ENCODE measurements around the gene SLC39A2. TPM values are rescaled to one million over a fixed set of nuclear protein-coding genes. Genes with fewer than 3 reads are reported as not detected.

SLC39A2 gene
- total and polyA plus RNA-seq, 9 of the 15 experiments (the other 6 are each of a cell fraction or from before 2014, with no cell fraction given) = 0.06 to 0.09 TPM; not detected in 7

DNA sequence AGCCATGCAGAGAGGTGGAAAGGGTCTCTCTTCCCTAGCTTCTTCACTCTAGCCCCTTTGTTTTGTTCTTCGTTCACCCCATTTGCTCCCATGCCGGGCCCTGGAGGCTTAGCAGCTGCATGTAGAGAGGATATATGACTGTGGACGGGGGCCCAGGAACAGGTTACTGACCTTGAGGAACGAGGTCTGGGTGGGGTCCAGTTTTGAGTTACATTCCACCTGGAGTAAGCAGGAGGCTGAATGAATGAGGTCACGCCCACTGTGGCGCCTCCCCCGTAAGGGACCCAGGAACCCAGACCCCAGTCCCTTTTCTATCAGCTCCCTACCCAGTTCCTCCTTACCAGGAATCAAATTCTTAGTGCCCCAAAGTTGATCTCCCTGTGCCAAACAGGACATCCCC lies 19.2 kb downstream of the SLC39A2 start (continued):
- TF ChIP-seq, protein P1, sequence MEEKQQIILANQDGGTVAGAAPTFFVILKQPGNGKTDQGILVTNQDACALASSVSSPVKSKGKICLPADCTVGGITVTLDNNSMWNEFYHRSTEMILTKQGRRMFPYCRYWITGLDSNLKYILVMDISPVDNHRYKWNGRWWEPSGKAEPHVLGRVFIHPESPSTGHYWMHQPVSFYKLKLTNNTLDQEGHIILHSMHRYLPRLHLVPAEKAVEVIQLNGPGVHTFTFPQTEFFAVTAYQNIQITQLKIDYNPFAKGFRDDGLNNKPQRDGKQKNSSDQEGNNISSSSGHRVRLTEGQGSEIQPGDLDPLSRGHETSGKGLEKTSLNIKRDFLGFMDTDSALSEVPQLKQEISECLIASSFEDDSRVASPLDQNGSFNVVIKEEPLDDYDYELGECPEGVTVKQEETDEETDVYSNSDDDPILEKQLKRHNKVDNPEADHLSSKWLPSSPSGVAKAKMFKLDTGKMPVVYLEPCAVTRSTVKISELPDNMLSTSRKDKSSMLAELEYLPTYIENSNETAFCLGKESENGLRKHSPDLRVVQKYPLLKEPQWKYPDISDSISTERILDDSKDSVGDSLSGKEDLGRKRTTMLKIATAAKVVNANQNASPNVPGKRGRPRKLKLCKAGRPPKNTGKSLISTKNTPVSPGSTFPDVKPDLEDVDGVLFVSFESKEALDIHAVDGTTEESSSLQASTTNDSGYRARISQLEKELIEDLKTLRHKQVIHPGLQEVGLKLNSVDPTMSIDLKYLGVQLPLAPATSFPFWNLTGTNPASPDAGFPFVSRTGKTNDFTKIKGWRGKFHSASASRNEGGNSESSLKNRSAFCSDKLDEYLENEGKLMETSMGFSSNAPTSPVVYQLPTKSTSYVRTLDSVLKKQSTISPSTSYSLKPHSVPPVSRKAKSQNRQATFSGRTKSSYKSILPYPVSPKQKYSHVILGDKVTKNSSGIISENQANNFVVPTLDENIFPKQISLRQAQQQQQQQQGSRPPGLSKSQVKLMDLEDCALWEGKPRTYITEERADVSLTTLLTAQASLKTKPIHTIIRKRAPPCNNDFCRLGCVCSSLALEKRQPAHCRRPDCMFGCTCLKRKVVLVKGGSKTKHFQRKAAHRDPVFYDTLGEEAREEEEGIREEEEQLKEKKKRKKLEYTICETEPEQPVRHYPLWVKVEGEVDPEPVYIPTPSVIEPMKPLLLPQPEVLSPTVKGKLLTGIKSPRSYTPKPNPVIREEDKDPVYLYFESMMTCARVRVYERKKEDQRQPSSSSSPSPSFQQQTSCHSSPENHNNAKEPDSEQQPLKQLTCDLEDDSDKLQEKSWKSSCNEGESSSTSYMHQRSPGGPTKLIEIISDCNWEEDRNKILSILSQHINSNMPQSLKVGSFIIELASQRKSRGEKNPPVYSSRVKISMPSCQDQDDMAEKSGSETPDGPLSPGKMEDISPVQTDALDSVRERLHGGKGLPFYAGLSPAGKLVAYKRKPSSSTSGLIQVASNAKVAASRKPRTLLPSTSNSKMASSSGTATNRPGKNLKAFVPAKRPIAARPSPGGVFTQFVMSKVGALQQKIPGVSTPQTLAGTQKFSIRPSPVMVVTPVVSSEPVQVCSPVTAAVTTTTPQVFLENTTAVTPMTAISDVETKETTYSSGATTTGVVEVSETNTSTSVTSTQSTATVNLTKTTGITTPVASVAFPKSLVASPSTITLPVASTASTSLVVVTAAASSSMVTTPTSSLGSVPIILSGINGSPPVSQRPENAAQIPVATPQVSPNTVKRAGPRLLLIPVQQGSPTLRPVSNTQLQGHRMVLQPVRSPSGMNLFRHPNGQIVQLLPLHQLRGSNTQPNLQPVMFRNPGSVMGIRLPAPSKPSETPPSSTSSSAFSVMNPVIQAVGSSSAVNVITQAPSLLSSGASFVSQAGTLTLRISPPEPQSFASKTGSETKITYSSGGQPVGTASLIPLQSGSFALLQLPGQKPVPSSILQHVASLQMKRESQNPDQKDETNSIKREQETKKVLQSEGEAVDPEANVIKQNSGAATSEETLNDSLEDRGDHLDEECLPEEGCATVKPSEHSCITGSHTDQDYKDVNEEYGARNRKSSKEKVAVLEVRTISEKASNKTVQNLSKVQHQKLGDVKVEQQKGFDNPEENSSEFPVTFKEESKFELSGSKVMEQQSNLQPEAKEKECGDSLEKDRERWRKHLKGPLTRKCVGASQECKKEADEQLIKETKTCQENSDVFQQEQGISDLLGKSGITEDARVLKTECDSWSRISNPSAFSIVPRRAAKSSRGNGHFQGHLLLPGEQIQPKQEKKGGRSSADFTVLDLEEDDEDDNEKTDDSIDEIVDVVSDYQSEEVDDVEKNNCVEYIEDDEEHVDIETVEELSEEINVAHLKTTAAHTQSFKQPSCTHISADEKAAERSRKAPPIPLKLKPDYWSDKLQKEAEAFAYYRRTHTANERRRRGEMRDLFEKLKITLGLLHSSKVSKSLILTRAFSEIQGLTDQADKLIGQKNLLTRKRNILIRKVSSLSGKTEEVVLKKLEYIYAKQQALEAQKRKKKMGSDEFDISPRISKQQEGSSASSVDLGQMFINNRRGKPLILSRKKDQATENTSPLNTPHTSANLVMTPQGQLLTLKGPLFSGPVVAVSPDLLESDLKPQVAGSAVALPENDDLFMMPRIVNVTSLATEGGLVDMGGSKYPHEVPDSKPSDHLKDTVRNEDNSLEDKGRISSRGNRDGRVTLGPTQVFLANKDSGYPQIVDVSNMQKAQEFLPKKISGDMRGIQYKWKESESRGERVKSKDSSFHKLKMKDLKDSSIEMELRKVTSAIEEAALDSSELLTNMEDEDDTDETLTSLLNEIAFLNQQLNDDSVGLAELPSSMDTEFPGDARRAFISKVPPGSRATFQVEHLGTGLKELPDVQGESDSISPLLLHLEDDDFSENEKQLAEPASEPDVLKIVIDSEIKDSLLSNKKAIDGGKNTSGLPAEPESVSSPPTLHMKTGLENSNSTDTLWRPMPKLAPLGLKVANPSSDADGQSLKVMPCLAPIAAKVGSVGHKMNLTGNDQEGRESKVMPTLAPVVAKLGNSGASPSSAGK (IDR thresholded peaks at IDR 0.05) = no peak
- TF ChIP-seq ZNF583 (CRISPR knock-in tag; IDR thresholded peaks at IDR 0.05) = no peak

All from K562 (cell line).